Activated naive CD4-positive, alpha-beta T cell treated with anti-CD3 and anti-CD28 coated beads, Interleukin-2, amount 50 U/mL, for 24 hours (primary cell): ENCODE results near the gene MYO5C.

Experiments
- H3K27ac Mint-ChIP-seq: one replicate; pipeline ENCODE4 v1.8.0; 2021; ENCODE audit warnings: mild to moderate bottlenecking, mixed read lengths
- H3K27me3 Mint-ChIP-seq: one replicate; pipeline ENCODE4 v1.8.0; 2021; ENCODE audit warnings: mixed read lengths
- H3K36me3 Mint-ChIP-seq: one replicate; pipeline ENCODE4 v1.8.0; 2021; ENCODE audit warnings: mixed read lengths
- H3K4me1 Mint-ChIP-seq: one replicate; pipeline ENCODE4 v1.8.0; 2021; ENCODE audit warnings: mixed read lengths
- H3K4me3 Mint-ChIP-seq: one replicate; pipeline ENCODE4 v1.8.0; 2021; ENCODE audit warnings: mild to moderate bottlenecking, mixed read lengths
- H3K9me3 Mint-ChIP-seq: one replicate; pipeline ENCODE4 v1.8.0; 2021; ENCODE audit warnings: mixed read lengths

The MYO5C gene

GRCh38 chr15:52220937-52221660 is 74.5 kb downstream of the MYO5C start:
- no peaks in the 10 kb centered on the region for H3K27me3 Mint-ChIP-seq
- peaks cover 20% of the 10 kb centered on the region for H3K4me1 Mint-ChIP-seq
- no peaks in the 10 kb centered on the region for H3K9me3 Mint-ChIP-seq
- H3K27ac Mint-ChIP-seq, result peak overlapping the region; percentile 92
- H3K36me3 Mint-ChIP-seq, result no peaks in the 10 kb centered on the region
- peak overlapping the region; percentile 87 for H3K4me3 Mint-ChIP-seq

- Mint-ChIP-seq H3K9me3 (no peaks in the 10 kb centered on the region), H3K4me1 (peaks cover 20% of the 10 kb centered on the region), H3K36me3 (no peaks in the 10 kb centered on the region), H3K27me3 (no peaks in the 10 kb centered on the region), H3K27ac (no peak overlapping the region), H3K4me3 (no peak overlapping the region)
Observed at GRCh38 chr15:52220251-52220650, 75.4 kb downstream of the MYO5C start.

GRCh38 chr15:52218816-52219215 is 76.8 kb downstream of the MYO5C start:
- Mint-ChIP-seq H3K4me1 (peaks cover 20% of the 10 kb centered on the region), H3K9me3 (no peaks in the 10 kb centered on the region), H3K4me3 (no peak overlapping the region), H3K27ac (no peak overlapping the region), H3K27me3 (no peaks in the 10 kb centered on the region), H3K36me3 (no peaks in the 10 kb centered on the region)

GRCh38 chr15:52218371-52218770 is 77.2 kb downstream of the MYO5C start:
- Mint-ChIP-seq H3K9me3 (no peaks in the 10 kb centered on the region), H3K4me1 (peaks cover 20% of the 10 kb centered on the region), H3K4me3 (no peak overlapping the region), H3K27ac (no peak overlapping the region), H3K27me3 (no peaks in the 10 kb centered on the region), H3K36me3 (no peaks in the 10 kb centered on the region)

- Mint-ChIP-seq H3K4me1 (peaks cover 15% of the 10 kb centered on the region), H3K36me3 (no peaks in the 10 kb centered on the region), H3K9me3 (no peaks in the 10 kb centered on the region), H3K27ac (no peak overlapping the region), H3K27me3 (no peaks in the 10 kb centered on the region), H3K4me3 (no peak overlapping the region)
Observed at GRCh38 chr15:52217186-52217585, 78.4 kb downstream of the MYO5C start.

GRCh38 chr15:52214553-52214952 is 81.1 kb downstream of the MYO5C start:
- H3K4me3 Mint-ChIP-seq, result no peak overlapping the region
- H3K27me3 Mint-ChIP-seq, result no peaks in the 10 kb centered on the region
- no peaks in the 10 kb centered on the region for H3K4me1 Mint-ChIP-seq
- H3K9me3 Mint-ChIP-seq, result no peaks in the 10 kb centered on the region
- H3K27ac Mint-ChIP-seq, result no peak overlapping the region
- H3K36me3 Mint-ChIP-seq, result no peaks in the 10 kb centered on the region

- H3K36me3 Mint-ChIP-seq, result no peaks in the 10 kb centered on the region
- H3K27me3 Mint-ChIP-seq, result no peaks in the 10 kb centered on the region
- no peak overlapping the region for H3K4me3 Mint-ChIP-seq
- no peaks in the 10 kb centered on the region for H3K4me1 Mint-ChIP-seq
- H3K27ac Mint-ChIP-seq, result no peak overlapping the region
- no peaks in the 10 kb centered on the region for H3K9me3 Mint-ChIP-seq
Observed at GRCh38 chr15:52213206-52213605, 82.4 kb downstream of the MYO5C start.

- H3K36me3 Mint-ChIP-seq, result no peaks in the 10 kb centered on the region
- no peak overlapping the region for H3K27ac Mint-ChIP-seq
- H3K4me1 Mint-ChIP-seq, result no peaks in the 10 kb centered on the region
- H3K4me3 Mint-ChIP-seq, result no peak overlapping the region
- H3K9me3 Mint-ChIP-seq, result no peaks in the 10 kb centered on the region
- H3K27me3 Mint-ChIP-seq, result no peaks in the 10 kb centered on the region
Observed at GRCh38 chr15:52208306-52208946, 87.2 kb downstream of the MYO5C start.

GRCh38 chr15:52207191-52207590 is 88.4 kb downstream of the MYO5C start:
- Mint-ChIP-seq H3K27me3 (no peaks in the 10 kb centered on the region), H3K4me3 (no peak overlapping the region), H3K4me1 (no peaks in the 10 kb centered on the region), H3K27ac (no peak overlapping the region), H3K9me3 (no peaks in the 10 kb centered on the region), H3K36me3 (no peaks in the 10 kb centered on the region)

GRCh38 chr15:52206446-52206845 is 89.2 kb downstream of the MYO5C start:
- Mint-ChIP-seq H3K4me3 (no peak overlapping the region), H3K27me3 (no peaks in the 10 kb centered on the region), H3K4me1 (no peaks in the 10 kb centered on the region), H3K9me3 (no peaks in the 10 kb centered on the region), H3K27ac (no peak overlapping the region), H3K36me3 (no peaks in the 10 kb centered on the region)

- Mint-ChIP-seq H3K27ac (no peak overlapping the region), H3K36me3 (no peaks in the 10 kb centered on the region), H3K4me1 (no peaks in the 10 kb centered on the region), H3K4me3 (no peak overlapping the region), H3K9me3 (no peaks in the 10 kb centered on the region), H3K27me3 (no peaks in the 10 kb centered on the region)
Observed at GRCh38 chr15:52204657-52205056, 90.9 kb downstream of the MYO5C start.

- Mint-ChIP-seq H3K27ac (no peak overlapping the region), H3K4me1 (no peaks in the 10 kb centered on the region), H3K27me3 (no peaks in the 10 kb centered on the region), H3K4me3 (no peak overlapping the region), H3K9me3 (no peaks in the 10 kb centered on the region), H3K36me3 (no peaks in the 10 kb centered on the region)
Observed at GRCh38 chr15:52200831-52201365, 94.7 kb downstream of the MYO5C start.

GRCh38 chr15:52199271-52199670 is 96.3 kb downstream of the MYO5C start:
- Mint-ChIP-seq H3K36me3 (no peaks in the 10 kb centered on the region), H3K27me3 (no peaks in the 10 kb centered on the region), H3K4me1 (no peaks in the 10 kb centered on the region), H3K9me3 (no peaks in the 10 kb centered on the region), H3K4me3 (no peak overlapping the region), H3K27ac (no peak overlapping the region)

- H3K4me3 Mint-ChIP-seq, result no peak overlapping the region
- no peaks in the 10 kb centered on the region for H3K4me1 Mint-ChIP-seq
- H3K27me3 Mint-ChIP-seq, result no peaks in the 10 kb centered on the region
- no peaks in the 10 kb centered on the region for H3K9me3 Mint-ChIP-seq
- no peaks in the 10 kb centered on the region for H3K36me3 Mint-ChIP-seq
- no peak overlapping the region for H3K27ac Mint-ChIP-seq
Observed at GRCh38 chr15:52196891-52197290, 98.7 kb downstream of the MYO5C start.

GRCh38 chr15:52193791-52194190 is 101.8 kb downstream of the MYO5C start:
- Mint-ChIP-seq H3K9me3 (no peaks in the 10 kb centered on the region), H3K36me3 (no peaks in the 10 kb centered on the region), H3K4me3 (no peak overlapping the region), H3K27me3 (no peaks in the 10 kb centered on the region), H3K4me1 (no peaks in the 10 kb centered on the region), H3K27ac (no peak overlapping the region)

- Mint-ChIP-seq H3K36me3 (no peaks in the 10 kb centered on the region), H3K27ac (no peak overlapping the region), H3K4me1 (no peaks in the 10 kb centered on the region), H3K9me3 (no peaks in the 10 kb centered on the region), H3K4me3 (no peak overlapping the region), H3K27me3 (no peaks in the 10 kb centered on the region)
Observed at GRCh38 chr15:52193321-52193720, 102.3 kb downstream of the MYO5C start.
